ENCODE measurements around the gene PNKD.

Gene PNKD

GRCh38 chr2:218270721-218271486, 585 bp downstream of the PNKD start:
- TF ChIP-seq CREB1 (IDR thresholded peaks at IDR 0.05; ENCODE audit: low read depth) (0 out of 2 replicates have a peak, but pooled peaks have one; percentile 12), EP300 (IDR thresholded peaks at IDR 0.05; ENCODE audit: borderline replicate concordance) (no peak)

DNA sequence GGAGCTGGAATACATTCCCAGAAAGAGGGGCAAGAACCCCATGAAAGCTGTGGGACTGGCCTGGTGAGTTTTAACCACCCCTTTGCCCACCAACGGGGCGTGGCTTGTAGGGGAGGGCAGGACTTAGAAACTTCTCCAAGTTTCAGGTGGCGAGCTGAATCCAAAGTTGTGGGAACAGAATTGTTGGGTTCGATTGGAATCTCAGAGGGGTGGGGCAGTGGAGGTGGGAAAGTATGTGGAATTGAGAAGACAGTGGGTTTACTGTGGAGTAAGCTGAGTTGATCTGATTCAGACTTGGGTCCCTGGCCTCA, 1.1 kb downstream of the PNKD start:
- TF ChIP-seq, protein P1, sequence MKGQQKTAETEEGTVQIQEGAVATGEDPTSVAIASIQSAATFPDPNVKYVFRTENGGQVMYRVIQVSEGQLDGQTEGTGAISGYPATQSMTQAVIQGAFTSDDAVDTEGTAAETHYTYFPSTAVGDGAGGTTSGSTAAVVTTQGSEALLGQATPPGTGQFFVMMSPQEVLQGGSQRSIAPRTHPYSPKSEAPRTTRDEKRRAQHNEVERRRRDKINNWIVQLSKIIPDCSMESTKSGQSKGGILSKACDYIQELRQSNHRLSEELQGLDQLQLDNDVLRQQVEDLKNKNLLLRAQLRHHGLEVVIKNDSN (IDR thresholded peaks at IDR 0.05) = no peak
- no peak for TF ChIP-seq CEBPB (IDR thresholded peaks at IDR 0.05)
- TF ChIP-seq, protein P2, sequence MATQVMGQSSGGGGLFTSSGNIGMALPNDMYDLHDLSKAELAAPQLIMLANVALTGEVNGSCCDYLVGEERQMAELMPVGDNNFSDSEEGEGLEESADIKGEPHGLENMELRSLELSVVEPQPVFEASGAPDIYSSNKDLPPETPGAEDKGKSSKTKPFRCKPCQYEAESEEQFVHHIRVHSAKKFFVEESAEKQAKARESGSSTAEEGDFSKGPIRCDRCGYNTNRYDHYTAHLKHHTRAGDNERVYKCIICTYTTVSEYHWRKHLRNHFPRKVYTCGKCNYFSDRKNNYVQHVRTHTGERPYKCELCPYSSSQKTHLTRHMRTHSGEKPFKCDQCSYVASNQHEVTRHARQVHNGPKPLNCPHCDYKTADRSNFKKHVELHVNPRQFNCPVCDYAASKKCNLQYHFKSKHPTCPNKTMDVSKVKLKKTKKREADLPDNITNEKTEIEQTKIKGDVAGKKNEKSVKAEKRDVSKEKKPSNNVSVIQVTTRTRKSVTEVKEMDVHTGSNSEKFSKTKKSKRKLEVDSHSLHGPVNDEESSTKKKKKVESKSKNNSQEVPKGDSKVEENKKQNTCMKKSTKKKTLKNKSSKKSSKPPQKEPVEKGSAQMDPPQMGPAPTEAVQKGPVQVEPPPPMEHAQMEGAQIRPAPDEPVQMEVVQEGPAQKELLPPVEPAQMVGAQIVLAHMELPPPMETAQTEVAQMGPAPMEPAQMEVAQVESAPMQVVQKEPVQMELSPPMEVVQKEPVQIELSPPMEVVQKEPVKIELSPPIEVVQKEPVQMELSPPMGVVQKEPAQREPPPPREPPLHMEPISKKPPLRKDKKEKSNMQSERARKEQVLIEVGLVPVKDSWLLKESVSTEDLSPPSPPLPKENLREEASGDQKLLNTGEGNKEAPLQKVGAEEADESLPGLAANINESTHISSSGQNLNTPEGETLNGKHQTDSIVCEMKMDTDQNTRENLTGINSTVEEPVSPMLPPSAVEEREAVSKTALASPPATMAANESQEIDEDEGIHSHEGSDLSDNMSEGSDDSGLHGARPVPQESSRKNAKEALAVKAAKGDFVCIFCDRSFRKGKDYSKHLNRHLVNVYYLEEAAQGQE (IDR thresholded peaks at IDR 0.05; ENCODE audit: low read depth) = no peak
- no peak for TF ChIP-seq TCF12 (IDR thresholded peaks at IDR 0.05; ENCODE audit: low read depth)
- TF ChIP-seq, protein P3, sequence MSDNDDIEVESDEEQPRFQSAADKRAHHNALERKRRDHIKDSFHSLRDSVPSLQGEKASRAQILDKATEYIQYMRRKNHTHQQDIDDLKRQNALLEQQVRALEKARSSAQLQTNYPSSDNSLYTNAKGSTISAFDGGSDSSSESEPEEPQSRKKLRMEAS (IDR thresholded peaks at IDR 0.05) = no peak
- TF ChIP-seq YY1 (IDR thresholded peaks at IDR 0.05; ENCODE audit: low read depth) = no peak
- no peak for TF ChIP-seq RAD21 (IDR thresholded peaks at IDR 0.05; ENCODE audit: low read depth)
- no peak for TF ChIP-seq TAF1 (IDR thresholded peaks at IDR 0.05; ENCODE audit: low read depth)
- TF ChIP-seq FOXM1 (IDR thresholded peaks at IDR 0.05; ENCODE audit: borderline replicate concordance, low read depth) = no peak
- TF ChIP-seq CREB1 (IDR thresholded peaks at IDR 0.05; ENCODE audit: low read depth) = no peak
- TF ChIP-seq TEAD4 (IDR thresholded peaks at IDR 0.05) = no peak
- no peak for TF ChIP-seq EP300 (IDR thresholded peaks at IDR 0.05; ENCODE audit: borderline replicate concordance)
- no peak for TF ChIP-seq ZBTB7A (IDR thresholded peaks at IDR 0.05; ENCODE audit: low read depth)
- no peak for TF ChIP-seq EGR1 (IDR thresholded peaks at IDR 0.05)
- no peak for TF ChIP-seq NFIC (IDR thresholded peaks at IDR 0.05)

DNA sequence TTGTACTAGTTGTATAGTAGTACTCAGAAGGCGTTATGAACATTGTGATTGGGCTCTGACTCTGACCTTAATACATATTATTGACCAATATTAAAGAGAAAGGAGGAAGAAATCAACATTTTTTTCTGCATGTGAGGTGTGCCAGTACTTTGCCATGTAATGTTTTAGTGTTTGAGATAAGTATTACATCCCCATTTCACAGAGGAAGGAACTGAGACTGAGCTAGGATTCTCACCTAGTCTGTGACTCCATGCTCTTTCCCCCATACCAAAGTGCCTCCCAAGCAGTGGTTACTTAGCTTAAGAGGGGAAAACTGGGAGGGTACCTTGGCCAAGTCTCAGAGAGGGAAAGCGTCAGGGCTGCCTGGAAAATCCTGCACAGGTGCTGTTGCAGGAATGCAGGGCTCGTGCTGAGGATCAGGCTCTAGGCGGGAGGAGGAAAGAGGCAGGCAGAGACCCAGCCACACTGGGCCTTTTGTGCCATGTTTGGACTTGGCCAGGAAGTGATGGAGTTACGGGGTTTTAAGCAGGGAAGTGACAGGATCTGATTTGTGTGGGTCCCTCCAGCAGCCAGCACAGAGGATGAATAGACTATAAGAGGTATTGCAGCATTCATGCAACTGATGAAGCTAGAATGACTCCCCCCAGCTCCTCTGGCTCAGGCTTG, 1.7 kb downstream of the PNKD start:
- no peak for TF ChIP-seq FOXM1 (IDR thresholded peaks at IDR 0.05; ENCODE audit: borderline replicate concordance, low read depth)

GRCh38 chr2:218272531-218273212, 2.4 kb downstream of the PNKD start:
- TF ChIP-seq FOXM1 (IDR thresholded peaks at IDR 0.05; ENCODE audit: borderline replicate concordance, low read depth) = no peak
- TF ChIP-seq TAF1 (IDR thresholded peaks at IDR 0.05; ENCODE audit: low read depth) = no peak
- TF ChIP-seq, protein P3 (IDR thresholded peaks at IDR 0.05) = no peak
- no peak for TF ChIP-seq EP300 (IDR thresholded peaks at IDR 0.05; ENCODE audit: borderline replicate concordance)
- no peak for TF ChIP-seq TCF12 (IDR thresholded peaks at IDR 0.05; ENCODE audit: low read depth)
- TF ChIP-seq RAD21 (IDR thresholded peaks at IDR 0.05; ENCODE audit: low read depth) = peak; percentile 93
- TF ChIP-seq CREB1 (IDR thresholded peaks at IDR 0.05; ENCODE audit: low read depth) = no peak
- no peak for TF ChIP-seq ZBTB7A (IDR thresholded peaks at IDR 0.05; ENCODE audit: low read depth)
- TF ChIP-seq NFIC (IDR thresholded peaks at IDR 0.05) = peak; percentile 78
- no peak for TF ChIP-seq TEAD4 (IDR thresholded peaks at IDR 0.05)
- TF ChIP-seq, protein P2 (IDR thresholded peaks at IDR 0.05; ENCODE audit: low read depth) = no peak
- TF ChIP-seq, protein P1 (IDR thresholded peaks at IDR 0.05) = no peak
- TF ChIP-seq CEBPB (IDR thresholded peaks at IDR 0.05) = no peak

- TF ChIP-seq EGR1 (IDR thresholded peaks at IDR 0.05) = no peak
- TF ChIP-seq NFIC (IDR thresholded peaks at IDR 0.05) = no peak
- no peak for TF ChIP-seq YY1 (IDR thresholded peaks at IDR 0.05; ENCODE audit: low read depth)
- TF ChIP-seq RAD21 (IDR thresholded peaks at IDR 0.05; ENCODE audit: low read depth) = no peak
- TF ChIP-seq, protein P1 (IDR thresholded peaks at IDR 0.05) = no peak
- TF ChIP-seq FOXM1 (IDR thresholded peaks at IDR 0.05; ENCODE audit: borderline replicate concordance, low read depth) = no peak
- TF ChIP-seq, protein P3 (IDR thresholded peaks at IDR 0.05) = no peak
- TF ChIP-seq TCF12 (IDR thresholded peaks at IDR 0.05; ENCODE audit: low read depth) = no peak
- no peak for TF ChIP-seq TAF1 (IDR thresholded peaks at IDR 0.05; ENCODE audit: low read depth)
- no peak for TF ChIP-seq CREB1 (IDR thresholded peaks at IDR 0.05; ENCODE audit: low read depth)
- no peak for TF ChIP-seq EP300 (IDR thresholded peaks at IDR 0.05; ENCODE audit: borderline replicate concordance)
- no peak for TF ChIP-seq CEBPB (IDR thresholded peaks at IDR 0.05)
- TF ChIP-seq ZBTB7A (IDR thresholded peaks at IDR 0.05; ENCODE audit: low read depth) = no peak
- TF ChIP-seq, protein P2 (IDR thresholded peaks at IDR 0.05; ENCODE audit: low read depth) = no peak
- no peak for TF ChIP-seq TEAD4 (IDR thresholded peaks at IDR 0.05)
Observed at GRCh38 chr2:218273908-218274249, 3.6 kb downstream of the PNKD start.
